HG03521 (cell line): ENCODE data around the gene POMGNT2.
"Not testable (repeated sequence)": the region's sequence is repeated elsewhere in the genome, so short reads cannot be mapped to it uniquely, and the experiment has no call there.

Experiments
- ATAC-seq: cut with Tn5 transposase; IDR thresholded peaks from one replicate; pipeline ENCODE4 v1.9.1; 2021; ENCODE audit warnings: mild to moderate bottlenecking, moderate library complexity; ENCODE audit not compliant: unreplicated experiment

POMGNT2 gene

DNA sequence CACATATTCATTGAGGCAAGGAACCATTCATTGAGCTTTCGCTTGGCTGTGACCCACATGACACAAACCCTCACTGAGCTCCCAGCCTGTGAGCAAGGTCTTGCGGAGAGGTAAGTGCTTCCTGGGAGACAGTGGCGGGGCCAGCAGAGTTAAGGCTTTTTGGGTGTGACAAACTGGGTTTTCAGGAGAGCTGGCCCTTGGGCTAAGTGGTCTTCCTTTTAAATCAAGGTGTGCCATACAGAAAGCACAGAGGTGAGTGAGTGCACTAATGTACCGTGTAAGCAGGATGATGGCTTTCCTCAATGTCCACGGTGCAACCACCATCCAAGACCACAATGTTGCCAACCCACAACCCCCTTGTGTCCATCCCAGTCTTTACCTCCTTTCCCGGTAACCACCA lies 28.6 kb downstream of the POMGNT2 start:
- ATAC-seq: no peak

DNA sequence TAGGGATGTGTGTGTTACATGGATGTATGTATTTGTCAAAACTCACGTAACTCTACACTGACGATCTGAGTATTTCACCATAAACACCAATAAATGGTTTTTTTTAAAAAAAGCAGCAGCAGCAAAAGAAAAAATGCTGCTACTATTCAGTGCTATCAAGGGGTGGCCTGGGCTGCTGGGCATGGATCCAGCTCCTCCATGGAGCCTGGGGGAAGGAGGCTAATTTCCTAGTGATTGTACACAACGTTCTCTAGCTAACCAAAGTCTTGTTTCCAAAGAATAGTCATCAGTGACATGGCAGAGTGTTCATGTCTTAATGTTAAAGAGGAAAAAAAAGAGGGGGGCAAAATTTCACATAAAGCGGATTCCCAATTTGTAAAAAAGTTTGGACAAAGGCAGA lies 29.0 kb downstream of the POMGNT2 start:
- no peak for ATAC-seq

GRCh38 chr3:43075904-43076661 lies 29.8 kb downstream of the POMGNT2 start:
- ATAC-seq: no peak

GRCh38 chr3:43074901-43075689 lies 30.8 kb downstream of the POMGNT2 start:
- no peak for ATAC-seq

DNA sequence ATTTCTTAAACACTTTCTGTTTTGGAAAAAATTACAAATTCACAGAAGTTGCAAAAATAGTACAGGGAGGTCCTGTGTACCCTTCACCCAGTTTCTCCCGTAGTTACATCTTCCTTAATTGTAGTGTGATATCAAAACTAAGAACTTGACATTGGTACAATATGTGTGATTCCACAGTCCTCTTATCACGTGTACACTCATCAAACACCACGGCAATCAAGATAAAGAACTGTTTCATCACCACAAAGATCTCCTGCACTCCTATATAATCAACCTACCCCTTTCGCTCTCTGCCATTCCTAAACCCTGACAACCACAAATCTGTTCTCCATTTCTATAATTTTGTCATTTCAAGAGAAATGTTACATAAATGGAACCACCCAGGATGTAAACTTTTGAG lies 31.4 kb downstream of the POMGNT2 start:
- ATAC-seq: no peak

DNA sequence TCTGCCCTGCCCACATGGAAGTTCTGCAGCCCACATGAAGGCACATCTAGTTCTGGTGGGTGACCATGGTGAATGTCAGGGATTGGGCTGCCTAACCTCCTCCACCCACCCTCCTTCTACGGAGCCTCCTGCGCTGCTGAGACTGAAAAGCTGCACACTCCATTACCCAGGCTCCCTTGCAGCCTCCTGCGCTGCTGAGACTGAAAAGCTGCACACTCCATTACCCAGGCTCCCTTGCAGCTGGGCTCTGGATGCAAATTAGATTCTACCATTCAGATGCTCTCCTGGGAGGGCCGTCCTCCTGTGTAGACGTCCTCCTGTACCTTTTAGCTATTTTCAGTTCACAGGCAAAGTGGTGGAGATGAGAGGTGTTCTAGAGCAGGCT lies 32.1 kb downstream of the POMGNT2 start:
- ATAC-seq: no peak

- no peak for ATAC-seq
Observed at GRCh38 chr3:43073116-43073835, 32.6 kb downstream of the POMGNT2 start.

DNA sequence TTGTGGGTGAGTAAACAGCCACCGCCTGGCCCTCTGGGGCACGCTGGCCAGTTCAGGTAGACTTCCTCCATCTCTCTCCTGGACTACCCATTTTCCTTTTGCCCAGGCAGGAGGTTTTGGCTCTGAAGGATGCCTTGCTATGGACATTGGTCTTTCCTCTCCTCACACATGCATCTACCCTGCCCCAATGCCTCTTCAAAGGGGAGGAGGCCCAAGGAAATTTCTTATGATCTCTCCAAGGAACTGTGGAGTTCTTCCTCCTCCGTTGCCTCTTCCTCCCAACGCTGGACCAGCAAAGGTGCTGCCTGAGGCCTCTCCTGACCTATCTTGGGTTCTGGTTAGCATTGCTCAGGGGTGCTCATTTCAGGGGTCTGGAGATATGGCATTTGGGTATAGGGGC lies 33.5 kb downstream of the POMGNT2 start:
- no peak for ATAC-seq

DNA sequence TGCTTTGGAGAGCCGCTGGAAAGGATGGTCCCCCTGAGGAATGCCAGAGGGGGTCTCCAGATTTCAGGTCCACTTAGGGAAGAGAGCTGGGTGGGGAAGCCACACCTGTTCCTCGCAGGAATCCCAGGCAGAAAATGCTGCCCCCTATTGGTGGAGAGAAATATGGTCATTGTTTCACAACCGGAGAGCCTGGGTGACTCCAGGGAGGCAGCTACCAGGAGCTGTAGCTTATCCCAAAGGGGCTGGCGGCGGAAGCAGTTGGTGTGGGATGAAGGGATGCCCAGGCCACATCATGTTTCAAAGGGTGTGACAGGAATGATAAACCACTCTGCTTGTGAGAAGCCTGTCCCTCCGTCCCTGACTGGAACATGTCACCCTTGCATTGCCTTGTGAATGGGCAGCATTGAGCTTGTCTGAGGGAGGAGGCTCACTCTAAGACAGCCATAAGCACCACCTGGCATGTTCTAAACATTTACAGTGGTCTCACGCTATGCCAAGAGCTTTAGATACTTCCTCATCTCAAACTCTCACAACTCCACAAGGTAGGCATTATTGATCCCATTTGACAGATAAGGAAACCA lies 34.5 kb downstream of the POMGNT2 start:
- ATAC-seq: no peak

- not testable (repeated sequence) for ATAC-seq
Observed at GRCh38 chr3:43070670-43071069, 35.2 kb downstream of the POMGNT2 start.

- ATAC-seq: no peak
Observed at GRCh38 chr3:43063114-43063513, 42.8 kb downstream of the POMGNT2 start.

DNA sequence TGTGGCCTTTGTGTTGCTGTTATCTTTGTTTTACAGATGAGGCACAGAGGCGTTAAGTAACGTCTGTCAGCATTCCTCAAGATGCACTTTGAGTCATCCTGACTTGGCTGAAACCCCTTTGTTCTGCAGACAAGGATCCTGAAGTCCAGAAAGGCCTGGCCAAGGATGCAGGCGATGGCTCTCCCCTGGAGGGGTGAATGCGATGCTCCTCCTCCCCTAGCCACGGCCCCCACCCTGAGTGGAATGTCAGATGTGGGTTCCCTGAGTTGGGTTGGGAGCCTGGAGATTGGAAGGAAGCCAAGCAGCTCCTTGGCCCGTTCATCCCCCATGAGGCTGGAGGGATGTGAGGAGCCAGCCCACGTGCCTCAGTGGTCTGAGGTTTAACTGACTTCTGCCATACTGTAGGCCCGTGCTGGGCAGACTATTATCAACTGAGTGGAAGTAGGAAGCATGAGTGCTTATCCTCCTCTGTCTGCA lies 43.3 kb downstream of the POMGNT2 start:
- ATAC-seq: no peak

GRCh38 chr3:43062040-43062563 lies 43.8 kb downstream of the POMGNT2 start:
- no peak for ATAC-seq

DNA sequence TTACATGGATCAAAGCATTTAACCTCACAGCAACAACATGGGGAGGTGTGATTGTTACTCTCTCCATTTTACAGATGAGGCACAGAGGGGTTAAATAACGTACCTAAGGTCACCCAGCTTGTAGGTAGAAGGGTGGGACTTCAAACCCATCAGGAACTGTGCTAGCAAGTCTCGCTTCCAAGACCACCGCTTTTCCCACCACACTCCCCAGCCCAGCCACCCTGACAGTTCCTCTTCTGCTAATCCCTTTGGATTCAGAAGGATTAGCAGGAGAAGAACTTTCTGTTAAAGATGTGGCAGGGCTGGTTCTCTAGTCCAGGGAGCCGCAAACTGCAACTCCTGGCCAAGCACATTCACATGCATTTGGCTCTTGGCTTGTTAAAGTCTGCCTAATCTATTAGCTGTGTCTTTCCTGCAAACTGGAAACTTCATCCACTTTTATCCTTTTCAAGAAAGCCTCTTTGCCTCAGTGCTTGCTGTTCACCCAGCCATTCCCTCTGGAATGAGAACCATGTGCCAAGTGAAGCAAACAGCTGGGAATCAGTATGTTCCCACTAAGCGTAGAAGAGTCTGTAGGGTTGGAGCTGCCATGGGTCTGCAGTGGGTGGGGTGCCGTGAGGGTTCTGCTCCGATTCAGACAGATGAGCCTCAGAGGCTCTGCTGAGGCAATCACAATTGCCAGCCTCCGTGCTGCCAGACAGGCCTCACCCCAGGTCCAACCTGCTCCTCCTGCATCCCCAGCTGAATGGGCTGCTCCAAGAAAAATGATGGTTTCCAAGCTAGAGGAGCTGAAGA lies 44.6 kb downstream of the POMGNT2 start:
- ATAC-seq: no peak

DNA sequence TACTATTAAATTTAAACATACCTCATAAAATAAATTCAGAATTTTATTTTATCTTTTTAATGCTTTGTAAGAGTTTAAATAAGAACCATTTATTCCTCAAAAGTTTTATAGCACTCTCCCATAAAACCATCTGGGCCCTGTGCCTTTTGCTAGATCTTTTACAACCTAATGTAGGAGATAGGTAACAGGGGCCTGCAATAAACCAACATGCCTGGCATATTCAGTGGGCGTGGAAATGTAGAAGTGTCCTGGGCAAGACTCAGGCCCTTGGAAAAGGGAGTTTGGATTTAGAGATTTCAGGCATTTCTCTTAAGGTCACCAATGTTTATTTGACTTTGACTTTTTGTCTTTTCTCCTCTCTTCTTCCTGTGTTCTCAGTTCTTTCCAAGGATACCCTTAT lies 46.4 kb downstream of the POMGNT2 start:
- no peak for ATAC-seq

DNA sequence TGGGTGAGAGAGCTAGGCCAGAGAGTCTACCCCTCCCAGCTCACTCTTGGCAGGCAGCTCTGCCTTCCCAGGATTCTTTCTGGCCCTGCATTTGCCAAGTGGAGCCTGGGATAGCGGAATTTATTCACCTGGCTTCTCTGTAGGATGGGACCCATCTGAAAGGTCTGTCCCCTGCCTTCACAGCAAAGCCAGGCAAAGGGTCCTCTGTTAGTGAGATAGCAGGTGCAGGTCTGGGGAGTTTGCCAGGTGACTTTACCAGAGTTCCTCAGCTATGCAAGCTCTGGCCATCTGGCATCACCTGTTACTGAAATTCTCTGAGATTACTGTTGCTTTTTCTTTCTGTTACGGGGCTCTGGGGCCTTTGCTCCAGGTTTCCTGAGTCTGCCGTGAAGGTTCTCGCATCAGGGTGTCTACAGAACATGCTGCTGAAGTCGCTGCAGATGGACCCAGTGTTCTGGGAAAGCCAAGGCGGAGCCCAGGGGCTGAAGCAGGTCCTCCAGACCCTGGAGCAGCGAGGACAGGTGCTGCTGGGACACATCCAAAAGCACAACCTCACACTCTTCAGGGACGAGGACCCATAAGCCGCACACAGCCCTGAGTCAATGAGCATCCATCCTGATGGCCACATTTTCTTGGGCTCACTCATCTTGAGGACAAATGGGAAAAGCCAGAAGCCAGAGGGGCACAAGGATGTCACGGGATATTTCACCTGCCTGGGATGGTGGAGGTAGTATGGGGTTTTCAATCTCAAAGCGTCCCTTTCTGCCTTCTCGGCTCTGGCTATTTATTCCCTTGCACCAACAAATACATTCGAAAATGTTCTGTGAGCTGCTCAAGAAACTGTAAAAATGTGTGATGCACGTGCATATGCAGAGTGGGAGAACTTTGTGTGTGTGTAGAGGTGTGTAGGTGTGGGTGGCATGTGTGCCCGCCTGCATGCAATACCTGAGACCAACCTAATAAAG lies 49.8 kb downstream of the POMGNT2 start:
- no peak for ATAC-seq

DNA sequence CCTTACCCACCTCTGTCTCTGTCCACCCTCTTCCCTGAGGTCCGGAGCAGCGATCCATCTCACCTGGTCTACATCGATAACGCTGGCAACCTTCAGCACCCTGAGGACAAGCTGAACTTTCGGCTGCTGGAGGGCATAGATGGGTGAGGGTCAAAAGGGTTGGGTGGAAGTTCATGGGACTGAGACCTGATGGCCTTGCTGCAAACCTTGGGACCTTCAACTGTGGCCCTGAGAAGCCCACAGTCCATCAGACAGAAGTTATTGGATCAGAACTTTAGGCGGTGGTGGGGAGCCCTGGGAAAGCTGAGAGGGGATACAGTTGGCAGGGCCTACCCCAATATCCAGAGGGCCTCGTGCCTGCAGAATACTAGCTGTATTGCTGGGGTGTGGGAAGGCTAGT lies 50.5 kb downstream of the POMGNT2 start:
- no peak for ATAC-seq

- no peak for ATAC-seq
Observed at GRCh38 chr3:43054754-43055153, 51.1 kb downstream of the POMGNT2 start.

- no peak for ATAC-seq
Observed at GRCh38 chr3:43053291-43053690, 52.6 kb downstream of the POMGNT2 start.
